ENCODE measurements around the gene RALY. TPM values are rescaled to one million over a fixed set of nuclear protein-coding genes. Genes with fewer than 3 reads are reported as not detected.

Gene RALY
- total and polyA plus RNA-seq, 10 of the 15 experiments (the other 5 are each of a cell fraction or from before 2014, with no cell fraction given) = 1.2 to 246 (median 137) TPM

- CTCF ChIA-PET = interaction anchor here (0.7 to 1.5 kb wide), 2 partner anchors 24 to 78 kb away, joined by 3 read pairs; no protein-coding TSS in a partner anchor
- RAD21 ChIA-PET (ENCODE audit: unreplicated experiment) = no interaction called here
- no TSS peak for BruUV-seq (replicated peaks)
- H3K9me3 ChIP-seq (replicated peaks; ENCODE audit: control insufficient read depth, insufficient read depth, low read length) = peaks cover 17% of the 10 kb centered on the region
- no peaks in the 10 kb centered on the region for H3K27me3 ChIP-seq (replicated peaks in 1 of 2; ENCODE audit: control insufficient read depth in 2 of 2, insufficient read depth in 2 of 2, low read length in 1 of 2)
- in situ Hi-C loops (cut with MboI) (no loop called here), intact Hi-C loops (cut with micrococcal nuclease; ENCODE audit: unreplicated experiment) (no loop called here)
- H3K9ac ChIP-seq (ENCODE audit: control insufficient read depth, insufficient read depth, low read length) = no peak overlapping the region
- FAIRE-seq (no peak), ATAC-seq (no peak), DNase-seq (ENCODE audit: low read depth, low spot score) (no peak)
- POLR2A ChIA-PET = interaction anchor here (0.6 kb wide), 1 partner anchor 162 kb away, joined by 3 read pairs; no protein-coding TSS in a partner anchor
- no peak overlapping the region for H2AFZ ChIP-seq (ENCODE audit: control insufficient read depth, low read depth, low read length)
- H3K4me3 ChIP-seq = no peak overlapping the region
- WGBS (ENCODE audit: insufficient coverage, insufficient replicate concordance, low lambda C conversion rate, missing lambda C conversion rate) = 39% methylated on average over 5 of the region's 5 CpGs
- SMC1A ChIA-PET (ENCODE audit: uncharacterized antibody, unreplicated experiment) = no interaction called here
- no peaks in the 10 kb centered on the region for H3K36me3 ChIP-seq (ENCODE audit: control insufficient read depth in 2 of 2, insufficient read depth in 2 of 2, low read length in 1 of 2)
- no peak overlapping the region for H3K27ac ChIP-seq (ENCODE audit: control insufficient read depth, insufficient read depth)
- H3K79me2 ChIP-seq (ENCODE audit: control insufficient read depth, insufficient read depth, low read length) = no peaks in the 10 kb centered on the region
- H3K4me2 ChIP-seq (ENCODE audit: control insufficient read depth, insufficient read depth) = no peak overlapping the region
- no peaks in the 10 kb centered on the region for H4K20me1 ChIP-seq (ENCODE audit: control insufficient read depth, insufficient read depth)
- no peaks in the 10 kb centered on the region for H3K4me1 ChIP-seq (ENCODE audit: control insufficient read depth, insufficient read depth, low read length)
- TF ChIP-seq RAD51 (IDR thresholded peaks at IDR 0.05) = no peak
- no peak for TF ChIP-seq ATF7 (IDR thresholded peaks at IDR 0.05; ENCODE audit: low read depth)
- no peak for TF ChIP-seq PAX8 (IDR thresholded peaks at IDR 0.05)
- no peak for TF ChIP-seq ZBTB33 (IDR thresholded peaks at IDR 0.05)
- no peak for TF ChIP-seq SUZ12 (IDR thresholded peaks at IDR 0.05; ENCODE audit: unreplicated experiment)
- no peak for TF ChIP-seq USF1 (IDR thresholded peaks at IDR 0.05; ENCODE audit: borderline replicate concordance, extremely low read length, insufficient read depth, low read depth, low read length)
- no peak for TF ChIP-seq EGR1 (IDR thresholded peaks at IDR 0.05; ENCODE audit: borderline replicate concordance in 1 of 2, low read depth in 2 of 2, low read length in 2 of 2)
- no peak for TF ChIP-seq RB1 (IDR thresholded peaks at IDR 0.05; ENCODE audit: borderline replicate concordance)
- no peak for TF ChIP-seq STAT1 (conservative IDR thresholded peaks at IDR 0.05)
- no peak for TF ChIP-seq NR2F1 (conservative IDR thresholded peaks at IDR 0.05)
- no peak for TF ChIP-seq ZBTB4 (CRISPR knock-in tag; IDR thresholded peaks at IDR 0.05)
- TF ChIP-seq ZNF622 (IDR thresholded peaks at IDR 0.05) = no peak
- TF ChIP-seq TCF7 (IDR thresholded peaks at IDR 0.05; ENCODE audit: borderline replicate concordance) = no peak
- no peak for TF ChIP-seq TARDBP (IDR thresholded peaks at IDR 0.05; ENCODE audit: borderline replicate concordance)
- TF ChIP-seq ASH2L (IDR thresholded peaks at IDR 0.05; ENCODE audit: borderline replicate concordance, low read depth) = no peak
- TF ChIP-seq, protein P1, sequence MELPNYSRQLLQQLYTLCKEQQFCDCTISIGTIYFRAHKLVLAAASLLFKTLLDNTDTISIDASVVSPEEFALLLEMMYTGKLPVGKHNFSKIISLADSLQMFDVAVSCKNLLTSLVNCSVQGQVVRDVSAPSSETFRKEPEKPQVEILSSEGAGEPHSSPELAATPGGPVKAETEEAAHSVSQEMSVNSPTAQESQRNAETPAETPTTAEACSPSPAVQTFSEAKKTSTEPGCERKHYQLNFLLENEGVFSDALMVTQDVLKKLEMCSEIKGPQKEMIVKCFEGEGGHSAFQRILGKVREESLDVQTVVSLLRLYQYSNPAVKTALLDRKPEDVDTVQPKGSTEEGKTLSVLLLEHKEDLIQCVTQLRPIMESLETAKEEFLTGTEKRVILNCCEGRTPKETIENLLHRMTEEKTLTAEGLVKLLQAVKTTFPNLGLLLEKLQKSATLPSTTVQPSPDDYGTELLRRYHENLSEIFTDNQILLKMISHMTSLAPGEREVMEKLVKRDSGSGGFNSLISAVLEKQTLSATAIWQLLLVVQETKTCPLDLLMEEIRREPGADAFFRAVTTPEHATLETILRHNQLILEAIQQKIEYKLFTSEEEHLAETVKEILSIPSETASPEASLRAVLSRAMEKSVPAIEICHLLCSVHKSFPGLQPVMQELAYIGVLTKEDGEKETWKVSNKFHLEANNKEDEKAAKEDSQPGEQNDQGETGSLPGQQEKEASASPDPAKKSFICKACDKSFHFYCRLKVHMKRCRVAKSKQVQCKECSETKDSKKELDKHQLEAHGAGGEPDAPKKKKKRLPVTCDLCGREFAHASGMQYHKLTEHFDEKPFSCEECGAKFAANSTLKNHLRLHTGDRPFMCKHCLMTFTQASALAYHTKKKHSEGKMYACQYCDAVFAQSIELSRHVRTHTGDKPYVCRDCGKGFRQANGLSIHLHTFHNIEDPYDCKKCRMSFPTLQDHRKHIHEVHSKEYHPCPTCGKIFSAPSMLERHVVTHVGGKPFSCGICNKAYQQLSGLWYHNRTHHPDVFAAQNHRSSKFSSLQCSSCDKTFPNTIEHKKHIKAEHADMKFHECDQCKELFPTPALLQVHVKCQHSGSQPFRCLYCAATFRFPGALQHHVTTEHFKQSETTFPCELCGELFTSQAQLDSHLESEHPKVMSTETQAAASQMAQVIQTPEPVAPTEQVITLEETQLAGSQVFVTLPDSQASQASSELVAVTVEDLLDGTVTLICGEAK (IDR thresholded peaks at IDR 0.05; ENCODE audit: borderline replicate concordance) = no peak
Observed at GRCh38 chr20:33944914-33945313, 48.8 kb upstream of the RALY start.

All from GM12878 (cell line).